EH (cell line): ENCODE results near the gene PHETA1.

Experiments
- DNase-seq: peaks from one replicate; pipeline ENCODE4 v3.0.0-alpha.2; 2015; ENCODE audit warnings: low read depth

Gene PHETA1

DNA sequence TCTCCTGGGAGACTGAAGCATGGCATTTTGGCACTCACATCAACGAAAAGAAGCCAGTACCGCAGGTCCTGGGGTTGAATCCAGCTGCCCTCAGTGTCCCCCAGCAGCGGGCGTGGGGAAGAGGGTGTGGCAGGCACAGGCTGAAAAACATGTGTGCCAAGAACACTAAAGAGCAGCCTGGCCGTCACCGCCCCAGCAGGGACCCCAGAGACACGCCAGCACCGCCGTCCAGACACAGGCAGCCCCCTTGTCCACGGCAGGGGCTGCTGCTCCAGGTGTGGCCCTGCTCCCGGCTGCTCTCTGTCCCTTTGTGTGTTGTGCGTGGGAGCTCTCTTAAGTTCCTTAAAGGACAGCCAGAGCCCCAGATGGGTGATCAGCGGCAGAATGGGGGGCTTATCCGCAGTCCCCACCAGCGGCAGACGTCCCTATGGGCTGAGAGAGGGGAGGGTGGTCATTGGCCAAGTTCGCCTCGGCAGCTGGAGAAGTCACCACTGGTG lies 556 bp downstream of the PHETA1 start:
- peak; percentile 9 for DNase-seq

GRCh38 chr12:111367661-111368221 lies 1.2 kb downstream of the PHETA1 start:
- DNase-seq = peak; percentile 29

- no peak for DNase-seq
Measured at GRCh38 chr12:111366583-111366982, 2.3 kb downstream of the PHETA1 start.

GRCh38 chr12:111366075-111366474 lies 2.8 kb downstream of the PHETA1 start:
- DNase-seq = no peak

- peak; percentile 68 for DNase-seq
Measured at GRCh38 chr12:111363578-111363977, 5.3 kb downstream of the PHETA1 start.

- DNase-seq = no peak
Measured at GRCh38 chr12:111362687-111363475, 6.0 kb downstream of the PHETA1 start.

GRCh38 chr12:111361717-111362576 lies 6.9 kb downstream of the PHETA1 start:
- no peak for DNase-seq

GRCh38 chr12:111361073-111361716 lies 7.7 kb downstream of the PHETA1 start:
- DNase-seq = no peak

DNA sequence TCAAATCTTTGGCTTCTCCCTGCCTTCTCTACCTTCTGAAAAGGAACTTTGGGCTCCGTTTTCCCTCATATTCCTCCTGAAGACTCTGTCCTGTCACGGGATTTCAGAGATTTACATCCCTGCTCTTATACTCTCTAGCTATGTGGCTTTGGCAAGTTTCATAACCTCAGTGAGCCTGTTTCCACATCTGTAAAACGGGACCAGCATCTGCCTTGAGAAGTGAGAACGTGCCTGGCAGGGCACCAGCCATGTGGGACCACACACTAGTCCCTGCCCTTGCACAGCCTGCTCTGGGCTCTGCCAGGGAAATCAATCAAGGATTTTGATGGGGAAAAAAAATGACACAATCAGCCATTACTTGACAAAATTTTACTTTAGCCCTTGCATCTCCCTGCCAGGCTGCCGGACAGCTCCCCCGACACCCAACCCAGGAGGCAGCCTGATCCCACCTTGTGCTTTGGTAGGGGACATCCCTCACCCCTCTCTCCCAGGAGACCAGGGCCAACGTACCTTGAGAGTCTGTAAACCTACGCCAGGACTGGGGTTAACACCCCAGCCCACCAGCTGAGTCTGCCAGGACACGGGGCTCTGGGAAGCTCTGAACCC lies 8.5 kb downstream of the PHETA1 start:
- DNase-seq = no peak

DNA sequence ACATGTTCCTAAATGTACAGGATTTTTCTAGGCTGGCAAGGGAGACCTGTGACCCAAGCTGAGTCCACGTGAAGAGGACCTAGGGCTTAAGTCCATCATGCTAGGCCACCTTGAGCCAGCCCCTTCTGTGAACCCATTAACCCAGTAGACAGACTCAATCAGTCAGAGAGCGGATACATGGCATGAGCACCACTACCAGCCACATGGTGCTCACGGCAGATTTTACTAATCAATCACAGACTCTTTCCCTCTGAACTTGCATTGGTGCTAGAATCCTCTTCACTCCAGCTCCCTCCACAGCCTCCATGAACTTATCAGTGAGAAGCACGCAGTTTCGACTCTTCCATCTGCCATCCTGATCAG lies 9.0 kb downstream of the PHETA1 start:
- DNase-seq = no peak

DNA sequence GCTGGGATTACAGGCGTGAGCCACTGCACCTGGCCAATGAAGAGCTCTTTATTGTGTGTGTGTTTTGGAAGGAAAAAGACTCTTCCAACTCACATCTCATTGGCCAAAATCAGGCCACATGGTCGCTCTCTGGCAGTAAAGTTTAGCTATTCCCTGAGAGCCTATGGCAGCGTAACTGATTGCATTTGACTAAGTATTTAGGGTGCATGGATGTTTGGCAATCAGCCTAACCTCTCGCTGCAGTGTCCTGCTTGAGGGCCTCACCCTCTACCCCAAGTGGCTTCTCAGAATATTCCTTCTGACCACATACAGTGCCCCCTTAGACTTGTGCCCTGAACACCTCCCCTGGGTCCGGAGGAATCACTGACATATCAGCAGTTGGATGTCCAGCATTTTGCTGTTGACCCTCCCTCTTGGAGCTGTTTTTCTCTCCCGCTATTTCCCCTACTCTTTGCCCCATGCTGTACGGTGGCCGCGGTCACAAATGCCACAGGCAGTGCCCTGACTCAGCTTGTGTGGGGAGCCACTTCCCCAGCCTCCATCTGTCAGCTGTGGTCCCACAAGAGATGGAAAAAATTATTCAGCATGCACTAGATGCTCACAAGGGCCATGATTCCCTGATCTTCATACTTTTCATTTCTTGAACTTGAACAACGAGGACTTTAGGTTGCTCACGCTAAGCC lies 9.5 kb downstream of the PHETA1 start:
- DNase-seq = peak; percentile 36

DNA sequence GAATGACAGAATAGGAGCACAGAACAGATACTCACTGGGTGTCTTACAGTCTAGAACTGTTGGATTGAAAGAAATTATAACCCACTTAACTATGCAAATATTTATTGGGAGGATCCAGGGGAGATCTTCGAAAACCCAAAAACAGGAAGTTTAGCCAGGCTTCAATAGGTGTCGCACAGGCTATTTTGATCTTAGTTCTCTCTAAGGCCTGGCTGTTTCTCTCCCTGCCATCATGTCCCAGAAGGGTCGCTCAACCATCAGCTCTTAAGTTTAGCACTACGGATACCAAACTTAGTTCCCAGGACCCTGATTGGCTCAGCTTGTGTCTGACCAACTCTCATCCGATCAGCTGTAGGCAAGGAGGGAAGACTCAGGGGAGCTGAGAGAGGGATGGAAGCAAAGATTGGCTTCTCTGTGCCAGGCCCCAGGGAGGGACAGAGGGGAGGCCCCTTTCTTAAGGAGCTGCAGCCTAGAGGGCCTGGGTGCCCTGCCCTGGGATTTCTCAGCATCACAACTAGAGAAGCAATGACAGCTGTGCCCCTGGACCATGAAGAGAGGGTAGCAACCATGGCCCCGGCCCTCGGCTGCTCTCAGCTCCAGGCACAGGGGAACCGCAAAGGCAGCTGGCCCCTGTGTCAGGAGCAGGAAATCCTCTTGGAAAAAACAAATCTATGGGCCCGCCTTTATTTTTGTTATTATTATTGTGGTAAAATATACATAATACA lies 13.5 kb downstream of the PHETA1 start:
- no peak for DNase-seq

- peak; percentile 10 for DNase-seq
Measured at GRCh38 chr12:111354511-111354910, 14.4 kb downstream of the PHETA1 start.

- no peak for DNase-seq
Measured at GRCh38 chr12:111353603-111354295, 15.1 kb downstream of the PHETA1 start.

- no peak for DNase-seq
Measured at GRCh38 chr12:111353026-111353425, 15.9 kb downstream of the PHETA1 start.

- no peak for DNase-seq
Measured at GRCh38 chr12:111352296-111352993, 16.4 kb downstream of the PHETA1 start.

DNA sequence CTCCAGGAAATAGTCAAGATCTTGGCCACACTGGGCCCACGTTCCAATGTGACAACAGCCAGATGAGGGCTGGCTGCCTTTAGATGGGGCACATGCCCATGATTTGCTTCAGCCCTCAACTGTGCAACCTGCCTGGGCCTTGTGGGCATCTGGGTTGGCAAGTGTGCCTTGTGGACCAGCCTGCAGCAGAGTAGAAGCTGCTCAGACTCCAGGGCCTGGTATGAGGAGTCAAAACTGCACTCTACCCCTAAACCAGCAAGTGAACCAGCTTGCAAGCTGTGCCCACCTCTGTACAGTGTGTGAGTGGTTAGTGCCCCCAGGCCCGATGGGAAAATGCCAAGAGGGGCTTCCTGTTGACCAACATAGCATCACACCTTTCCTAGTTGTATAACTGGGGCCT lies 17.9 kb downstream of the PHETA1 start:
- DNase-seq = no peak

- DNase-seq = no peak
Measured at GRCh38 chr12:111349748-111350520, 19.0 kb downstream of the PHETA1 start.
